Right kidney (tissue), 1 donor: ENCODE measurements around the gene STUM.
"Not testable (repeated sequence)": the region's sequence is repeated elsewhere in the genome, so short reads cannot be mapped to it uniquely, and the experiment has no call there.

ENCODE experiments used
- DNase-seq: peaks from one replicate; pipeline ENCODE4 v3.0.0-alpha.2; 2016

The STUM gene

DNA sequence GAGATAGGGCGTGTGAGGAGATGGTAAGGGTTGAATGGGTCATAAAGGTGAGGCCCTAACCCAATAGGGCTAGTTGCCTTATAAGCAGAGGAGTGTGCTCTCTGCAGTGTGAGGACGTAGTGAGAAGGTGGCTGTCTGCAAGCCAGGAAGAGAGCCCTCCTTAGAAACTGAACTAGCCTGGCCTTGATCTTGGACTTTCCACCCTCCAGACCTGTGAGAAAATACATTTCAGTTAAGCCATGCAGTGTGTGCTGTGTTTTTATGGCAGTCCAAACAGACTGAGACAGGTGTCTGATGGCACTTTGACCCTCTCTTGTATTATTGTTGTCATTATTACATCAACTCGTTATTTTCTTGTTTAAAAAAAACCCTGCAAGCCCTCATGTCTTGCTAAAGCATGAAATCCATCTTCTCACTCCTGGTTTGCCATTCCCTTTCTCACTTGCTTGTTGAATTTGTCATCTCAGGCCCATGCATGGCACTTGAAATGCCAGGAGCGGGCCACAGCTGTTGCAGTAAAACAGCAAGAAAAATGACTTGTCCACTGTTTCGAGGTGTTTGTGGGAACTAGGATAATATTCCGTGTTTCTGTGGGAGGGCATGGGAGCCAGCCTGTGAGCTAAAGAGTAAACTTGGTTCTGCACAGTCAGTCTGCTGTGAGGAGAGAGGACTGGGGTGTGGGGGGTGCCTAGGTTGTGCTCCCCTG lies 78.6 kb downstream of the STUM start:
- no peak for DNase-seq

DNA sequence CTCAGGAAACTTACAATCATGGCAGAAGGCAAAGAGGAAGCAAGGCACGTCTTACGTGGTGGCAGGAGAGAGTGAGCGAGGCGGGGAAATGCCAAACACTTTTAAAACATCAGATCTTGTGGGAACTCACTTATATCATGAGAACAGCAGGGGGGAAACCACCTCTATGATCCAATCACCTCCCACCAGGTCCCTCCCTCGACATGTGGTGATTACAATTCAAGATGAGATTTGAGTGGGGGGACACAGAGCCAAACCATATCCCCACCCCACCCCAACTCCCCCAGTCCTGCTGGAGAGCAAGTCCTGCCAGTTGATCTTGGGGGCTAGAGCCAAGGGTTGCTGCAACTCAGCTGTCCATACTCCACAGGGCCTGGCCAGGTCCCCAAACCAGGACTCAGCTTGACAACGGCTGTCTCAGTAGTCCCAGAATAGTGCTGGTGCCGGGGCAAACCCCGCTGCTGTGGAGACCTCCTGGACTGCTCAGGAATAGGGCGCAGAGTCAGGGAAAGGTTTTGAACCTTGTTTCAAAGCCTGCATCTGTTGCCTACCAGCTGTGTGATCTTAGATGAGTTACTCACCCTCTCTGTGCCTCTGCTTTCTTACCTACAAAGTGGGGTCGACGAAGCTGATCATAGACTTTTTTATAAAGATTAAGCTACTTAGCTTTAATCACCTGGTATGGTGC lies 79.5 kb downstream of the STUM start:
- DNase-seq: no peak

DNA sequence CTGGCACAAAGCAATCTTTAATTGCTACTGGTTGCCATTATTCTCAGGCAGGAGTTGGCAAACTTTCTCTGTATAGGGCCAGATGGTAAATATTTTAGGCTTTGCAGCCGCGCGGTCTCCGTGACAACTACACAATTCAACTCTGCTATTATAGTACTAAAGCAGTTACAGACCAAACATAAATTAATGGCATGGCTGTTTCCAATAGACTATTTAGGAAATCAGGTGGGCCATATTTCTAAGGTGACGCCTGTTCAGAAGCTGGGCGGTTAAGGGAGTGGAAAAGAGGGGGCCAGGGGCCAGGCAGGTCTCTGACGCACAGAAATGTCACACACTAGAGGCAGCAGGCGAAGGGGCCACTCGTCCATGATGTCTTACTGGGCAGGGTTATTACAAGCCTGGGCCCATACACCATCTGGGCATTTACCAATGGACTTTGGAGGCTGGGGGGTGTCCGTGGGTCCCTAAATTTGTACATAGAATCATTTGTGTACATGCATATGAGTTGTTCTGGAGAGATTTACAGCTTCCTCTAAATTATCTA lies 80.1 kb downstream of the STUM start:
- DNase-seq: no peak

DNA sequence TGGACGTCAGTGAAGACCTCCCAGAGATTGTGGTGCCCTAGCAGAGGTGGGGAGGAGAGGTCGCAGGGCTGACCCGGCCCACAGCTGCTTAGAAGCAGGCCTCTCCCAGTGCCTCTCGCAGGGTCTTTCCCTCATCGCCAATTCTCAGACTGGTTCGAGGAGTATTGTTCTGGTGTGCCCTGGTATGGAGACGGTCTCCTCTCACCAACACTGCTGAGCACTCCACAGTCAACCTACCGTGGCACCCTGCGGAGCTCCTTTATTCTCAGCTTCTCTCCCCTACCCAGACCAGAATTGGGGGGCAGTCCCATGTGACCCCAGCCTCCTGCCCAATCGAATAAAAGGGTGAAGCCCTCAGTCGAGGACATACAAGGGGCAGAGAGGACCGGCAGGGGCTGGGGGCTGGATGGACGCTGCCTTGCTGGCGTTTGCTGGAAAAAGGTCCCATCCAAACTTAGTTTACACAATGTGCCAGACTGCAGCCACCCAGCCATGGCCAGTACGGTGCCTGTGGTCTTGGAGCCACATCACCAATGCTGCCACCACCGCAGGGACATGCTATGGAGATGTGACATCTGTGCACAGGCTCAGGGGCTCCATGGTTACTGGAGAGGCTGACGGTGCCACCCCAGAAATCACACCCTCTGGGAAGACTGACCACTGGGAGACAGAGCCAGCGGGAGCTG lies 80.8 kb downstream of the STUM start:
- DNase-seq: no peak

DNA sequence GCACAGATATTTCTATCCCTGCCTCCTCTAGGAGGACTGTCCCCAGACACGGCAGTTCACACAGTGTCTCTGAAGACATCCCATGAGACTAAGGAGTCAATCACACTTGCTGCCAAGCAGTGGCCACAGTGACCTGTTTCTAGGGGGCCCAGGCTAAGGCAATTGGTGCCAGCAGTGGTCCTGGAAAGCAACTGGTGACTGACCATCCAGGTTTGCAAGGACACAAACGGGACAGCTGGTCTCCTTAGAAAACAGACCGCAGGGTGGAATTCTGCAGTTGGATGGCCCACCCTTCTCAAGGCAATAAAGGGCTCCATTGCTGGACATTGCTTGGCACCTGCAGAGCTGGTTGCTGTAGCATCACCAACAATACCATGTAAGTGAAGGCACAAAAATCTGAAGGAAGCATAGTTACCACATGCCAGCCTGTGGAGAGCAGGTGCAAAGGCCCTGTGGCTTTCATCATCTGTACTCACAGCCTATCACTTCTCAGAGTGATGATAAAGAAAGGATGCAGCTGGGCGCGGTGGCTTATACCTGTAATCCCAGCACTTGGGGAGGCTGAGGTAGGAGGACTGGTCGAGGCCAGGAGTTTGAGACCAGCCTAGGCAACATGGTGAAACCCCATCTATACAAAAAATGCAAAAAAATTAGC lies 81.5 kb downstream of the STUM start:
- no peak for DNase-seq

DNA sequence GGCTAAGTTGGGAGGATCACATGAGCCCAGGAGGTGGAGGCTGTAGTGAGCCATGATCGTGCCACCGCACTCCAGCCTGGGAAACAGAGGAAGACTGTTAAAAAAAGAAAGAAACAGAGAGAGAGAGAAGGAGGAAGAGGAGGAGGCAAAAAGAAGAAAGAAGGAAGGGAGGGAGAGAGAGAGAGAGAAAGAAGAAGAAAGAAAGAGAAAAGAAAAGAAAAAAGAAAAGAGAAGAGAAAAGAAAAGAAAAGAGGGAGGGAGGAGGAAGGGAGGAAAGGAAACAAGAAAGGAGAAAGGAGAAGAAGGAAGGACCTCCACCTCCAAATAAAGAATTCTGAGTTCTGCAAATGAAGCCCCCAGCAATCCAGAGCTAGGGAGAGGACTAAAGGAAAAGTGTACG lies 82.0 kb downstream of the STUM start:
- DNase-seq: no peak

DNA sequence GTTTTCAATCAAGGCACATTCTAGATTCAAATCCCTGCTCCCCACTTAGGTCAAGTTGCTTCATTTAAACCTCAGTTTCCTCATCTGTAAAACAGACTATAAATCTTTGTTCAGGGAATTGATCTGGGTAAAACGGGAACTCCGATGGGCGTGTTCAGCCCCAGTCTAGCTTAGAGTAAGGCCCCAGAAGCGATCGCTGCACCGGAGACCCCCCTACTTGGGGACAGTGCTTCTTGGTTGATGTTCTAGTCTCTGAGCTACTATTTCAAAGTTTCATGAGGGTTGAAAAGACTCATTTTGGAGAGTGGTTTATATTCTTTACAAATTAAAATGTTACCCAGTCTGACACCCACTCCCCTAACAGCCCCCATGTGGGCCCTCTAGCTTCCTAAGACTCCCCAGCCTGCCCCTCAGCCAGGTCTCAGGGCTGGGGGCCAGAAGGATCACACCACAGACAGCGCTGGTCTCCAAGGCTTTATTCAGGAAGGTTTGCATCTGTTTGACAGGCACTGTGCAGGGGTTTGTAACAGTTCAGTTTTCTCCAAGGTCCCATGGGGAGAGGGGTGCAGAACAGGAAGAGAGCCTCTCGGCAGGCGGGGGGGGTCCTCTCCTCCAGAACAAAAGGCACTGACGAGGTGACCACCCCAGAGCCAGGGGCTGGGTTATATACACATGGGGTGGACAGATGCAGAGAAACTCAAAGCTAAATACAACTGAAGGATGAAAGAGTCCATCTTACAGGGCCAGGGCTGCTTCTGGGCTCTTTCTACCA lies 82.9 kb downstream of the STUM start:
- no peak for DNase-seq

DNA sequence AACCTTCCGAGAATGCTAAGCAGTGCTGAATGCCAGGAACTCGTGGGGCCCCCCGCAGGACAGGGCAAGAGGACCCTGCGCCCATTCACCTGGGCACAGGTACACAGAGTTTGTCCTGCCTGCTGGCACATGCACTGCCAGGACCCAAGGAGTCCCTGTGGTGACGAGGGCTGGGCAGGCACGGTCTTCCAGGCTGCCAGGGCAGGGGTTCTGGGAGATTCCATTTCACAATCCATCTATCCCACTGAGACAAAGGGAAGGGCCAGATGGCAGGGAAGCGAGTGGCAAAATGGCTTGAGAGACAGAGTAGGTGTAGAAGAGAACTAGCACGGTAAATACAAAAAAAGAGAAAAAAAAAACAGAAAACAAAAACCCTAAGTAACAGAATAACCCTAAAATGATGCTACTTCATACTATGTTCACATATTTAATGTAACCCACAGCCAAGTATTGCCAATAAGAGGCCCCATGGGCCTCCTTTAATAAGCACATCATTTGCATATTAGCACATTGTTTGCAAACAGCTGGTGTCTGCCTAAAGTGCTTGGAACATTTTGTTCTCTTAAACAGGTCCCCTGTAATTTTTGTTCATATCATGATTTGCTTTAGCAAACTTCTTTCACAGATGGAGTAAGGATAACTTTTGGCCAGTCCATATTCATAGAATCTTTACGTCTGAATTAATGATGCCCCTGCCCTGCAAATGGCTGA lies 83.8 kb downstream of the STUM start:
- DNase-seq: no peak

DNA sequence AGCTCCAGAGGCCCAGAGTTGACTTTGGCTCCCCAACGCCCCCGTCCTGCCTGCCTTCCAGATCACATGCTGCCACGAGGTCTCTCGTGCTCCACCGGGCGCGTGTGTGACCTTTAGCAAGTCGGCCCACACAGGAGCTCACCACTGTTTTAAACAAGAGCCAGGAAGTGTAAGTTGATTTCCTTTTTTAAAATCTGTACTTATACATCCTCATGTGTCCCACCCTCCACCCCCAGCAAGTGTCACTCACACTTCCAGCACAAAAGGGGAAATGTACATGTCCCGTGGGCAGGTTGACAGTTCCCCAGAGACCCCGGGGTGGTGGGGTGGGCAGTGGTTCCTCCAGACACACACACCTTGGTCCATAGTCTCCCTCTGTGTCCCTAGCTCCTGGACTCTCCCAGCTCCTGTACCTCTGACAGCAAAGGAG lies 84.4 kb downstream of the STUM start:
- no peak for DNase-seq

DNA sequence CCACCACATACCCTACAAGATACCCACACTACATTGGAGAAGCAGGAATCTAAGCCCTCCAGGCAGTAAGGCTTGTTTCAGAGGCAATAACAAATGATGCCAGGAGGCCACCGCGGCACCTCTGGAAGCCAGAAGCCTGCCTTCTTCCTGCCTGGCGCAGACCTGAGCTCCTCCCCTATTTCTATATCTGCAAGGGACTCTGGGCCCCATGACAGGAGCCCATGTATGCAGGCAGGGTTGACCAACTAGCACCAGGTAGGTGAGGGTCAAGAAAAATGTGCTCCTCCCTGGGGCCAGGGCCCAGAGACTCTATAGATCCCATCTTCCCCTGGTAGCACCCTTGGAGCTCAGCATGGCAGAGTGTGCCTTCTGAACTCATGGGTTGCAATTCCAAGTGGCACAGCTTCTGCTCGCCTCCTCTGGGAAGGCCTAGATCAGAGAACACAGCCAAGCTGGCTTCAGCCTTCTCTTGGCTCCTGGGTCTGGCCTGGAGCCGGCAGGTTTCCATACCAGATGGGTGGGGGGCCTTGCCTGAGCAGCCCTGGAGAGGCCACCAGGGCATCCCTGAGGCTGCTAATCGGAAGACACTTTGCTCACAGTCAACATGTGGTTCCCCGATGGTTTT lies 85.1 kb downstream of the STUM start:
- DNase-seq: no peak

DNA sequence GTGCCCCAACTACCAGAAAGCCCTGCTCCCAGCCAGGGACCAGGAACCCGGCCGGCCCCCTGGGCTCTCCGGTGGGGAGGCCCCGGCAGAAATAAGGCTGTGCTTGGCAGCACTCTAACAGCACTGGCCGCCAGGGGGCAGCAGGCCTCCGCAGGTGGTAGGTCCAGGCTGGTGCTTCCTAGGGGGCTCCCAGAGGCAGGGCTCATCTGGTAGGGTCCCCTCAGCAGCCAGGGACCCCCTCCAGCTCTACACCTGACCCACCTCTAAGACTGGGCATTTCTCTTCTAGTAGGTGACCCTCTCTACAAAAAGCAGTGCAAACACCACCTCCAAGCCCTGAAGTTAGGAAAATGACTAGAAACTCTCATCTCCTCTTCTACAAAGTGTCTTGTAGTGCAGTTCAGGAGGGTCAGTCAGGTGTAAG lies 85.6 kb downstream of the STUM start:
- peak; percentile 66 for DNase-seq

DNA sequence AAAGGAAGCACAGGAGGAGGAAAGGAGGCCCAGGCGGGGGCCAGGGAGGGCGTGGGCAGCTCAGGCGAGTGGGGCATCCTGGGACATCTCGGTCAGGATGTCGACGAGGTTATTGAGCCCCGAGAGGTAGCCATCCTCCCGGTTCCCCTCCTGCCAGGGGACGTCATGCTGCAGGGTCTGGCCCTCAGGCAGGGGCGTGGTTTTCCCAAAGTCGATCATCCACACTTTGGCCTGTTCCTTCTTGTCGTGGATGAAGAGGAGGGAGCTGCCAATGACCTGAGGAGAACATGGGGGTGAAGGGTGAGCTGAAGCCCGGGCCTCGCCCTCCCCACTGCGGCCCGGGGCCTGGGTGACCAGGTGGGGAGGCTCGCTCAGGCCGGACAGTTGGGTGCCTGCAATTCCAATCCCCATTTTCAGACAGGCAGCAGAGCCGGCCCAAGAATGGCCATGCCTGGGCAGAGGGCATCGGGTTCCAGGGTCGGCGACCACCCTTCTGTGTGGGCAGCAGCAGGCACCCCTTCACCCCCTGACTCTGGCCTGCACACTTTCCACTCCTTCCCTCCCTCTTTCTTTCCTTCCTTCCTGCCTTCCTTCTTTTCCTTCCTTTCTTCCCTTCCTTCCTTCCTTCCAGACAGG lies 86.2 kb downstream of the STUM start:
- no peak for DNase-seq

DNA sequence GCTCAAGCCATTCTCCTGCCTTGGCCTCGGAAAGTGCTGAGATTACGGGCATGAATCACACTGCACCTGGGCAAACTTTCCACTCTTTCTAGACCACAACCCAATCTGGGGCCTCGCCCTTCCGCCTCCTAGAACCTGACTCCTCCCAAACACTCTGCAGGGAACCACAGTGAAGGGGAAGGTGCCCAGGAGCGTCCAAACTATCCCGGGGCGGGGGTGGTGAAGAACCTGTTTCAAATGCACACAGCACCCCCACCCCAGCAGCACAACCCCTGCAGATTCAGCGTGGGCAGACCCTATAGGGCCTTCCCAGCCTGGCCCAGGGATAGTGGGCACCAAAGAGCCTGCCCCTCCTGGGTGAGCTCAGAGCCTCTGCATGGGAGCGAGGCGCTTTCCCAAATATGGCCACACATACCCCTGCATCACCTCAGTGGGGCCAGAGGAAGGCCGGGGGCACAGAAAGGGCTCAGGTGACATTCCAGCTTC lies 86.9 kb downstream of the STUM start:
- no peak for DNase-seq

DNA sequence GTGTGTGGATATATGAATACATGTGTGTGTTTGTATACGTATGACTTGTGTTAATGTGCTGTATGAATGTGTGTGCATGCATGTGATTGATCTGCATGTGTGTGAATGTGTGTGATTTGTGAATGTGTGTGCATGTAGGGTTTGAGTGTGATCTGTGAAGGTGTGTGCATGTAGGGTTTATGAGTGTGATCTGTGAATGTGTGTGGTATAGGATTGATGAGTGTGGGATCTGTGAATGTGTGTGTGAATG lies 88.2 kb downstream of the STUM start:
- no peak for DNase-seq

DNA sequence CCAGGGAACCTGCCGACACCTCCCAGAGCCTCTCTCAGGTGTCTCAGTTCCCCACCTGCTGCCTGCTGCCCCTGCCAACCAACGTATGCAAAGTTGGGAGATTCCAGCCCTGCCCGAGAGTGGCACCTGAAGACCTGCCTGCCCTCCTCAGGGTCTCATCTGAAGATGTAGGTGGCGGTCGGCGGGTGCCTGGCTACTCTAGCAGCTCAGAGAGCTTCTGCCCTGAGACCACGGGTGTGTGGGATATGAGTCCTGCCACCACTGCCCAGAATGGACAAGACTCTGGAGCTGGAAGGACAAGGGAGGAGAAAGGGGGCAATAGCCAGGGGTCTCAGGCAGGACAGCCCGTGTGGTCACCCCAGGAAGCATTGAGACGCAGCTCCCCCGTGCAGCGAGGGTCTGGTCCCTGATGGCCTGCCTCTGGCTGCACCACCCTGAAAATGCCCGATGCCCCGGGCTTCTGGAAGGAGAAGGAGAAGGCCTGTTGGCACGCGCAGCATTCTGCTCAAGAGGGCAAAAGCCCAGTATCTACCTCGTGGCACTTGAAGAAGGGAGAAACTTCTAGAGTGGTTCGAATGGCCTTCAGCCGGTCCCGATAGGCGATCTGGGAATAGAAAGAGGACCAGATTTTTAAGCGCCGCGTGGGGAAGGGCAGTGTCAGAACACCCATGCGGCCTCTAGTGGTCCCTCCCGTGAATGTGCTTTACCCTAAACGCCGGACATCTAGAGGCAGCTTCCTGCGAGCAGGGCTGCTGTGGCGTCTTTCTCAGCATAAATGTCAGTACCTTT lies 88.8 kb downstream of the STUM start:
- no peak for DNase-seq

DNA sequence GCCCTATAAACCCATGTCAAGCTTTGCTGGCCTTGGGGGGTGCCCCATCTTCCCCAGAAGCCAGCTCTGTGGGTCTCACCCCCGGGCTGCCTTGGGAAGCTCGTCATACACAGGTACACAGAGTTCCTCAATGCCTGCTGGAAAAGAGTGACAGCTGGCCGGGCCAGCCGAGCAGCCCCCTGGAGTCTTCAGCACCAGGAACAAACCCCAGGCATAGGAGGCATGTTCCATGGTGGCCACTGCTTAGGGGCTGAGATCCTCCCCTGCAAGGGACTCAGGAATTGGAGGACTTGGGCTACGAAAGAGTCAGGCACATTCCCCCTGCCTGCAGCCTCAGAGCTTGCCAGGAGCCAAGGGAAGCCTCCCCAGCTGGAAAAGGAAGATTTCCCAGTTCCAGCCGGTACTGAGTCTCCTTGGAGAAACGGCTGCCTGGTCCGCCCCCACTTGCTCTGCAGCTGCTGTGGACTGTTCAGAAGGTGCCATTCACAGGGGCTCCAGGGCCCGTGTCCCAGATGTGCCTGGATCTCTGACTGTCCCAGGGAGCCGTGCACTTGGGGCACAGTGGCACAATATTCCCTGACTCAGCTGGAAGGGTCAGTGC lies 89.5 kb downstream of the STUM start:
- DNase-seq: no peak

DNA sequence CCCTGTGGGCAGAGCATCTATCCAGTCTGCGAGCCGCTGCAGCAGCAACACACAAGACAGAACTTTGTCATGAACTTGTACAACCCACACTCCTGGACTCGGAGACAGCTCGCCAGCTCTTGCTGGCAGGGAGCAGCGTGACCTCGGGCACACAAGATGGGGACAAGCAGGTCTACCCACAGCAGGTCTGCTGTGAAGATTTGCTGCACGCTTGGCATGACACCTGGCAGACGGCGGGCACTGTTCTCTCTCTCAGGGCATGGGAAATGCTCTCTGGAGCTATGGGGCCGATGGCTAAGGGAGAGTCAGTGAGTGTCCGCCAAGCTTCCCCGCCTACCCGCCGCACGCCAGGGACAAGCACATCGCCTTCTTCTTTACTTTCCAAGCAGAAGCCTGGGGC lies 90.0 kb downstream of the STUM start:
- DNase-seq: no peak

DNA sequence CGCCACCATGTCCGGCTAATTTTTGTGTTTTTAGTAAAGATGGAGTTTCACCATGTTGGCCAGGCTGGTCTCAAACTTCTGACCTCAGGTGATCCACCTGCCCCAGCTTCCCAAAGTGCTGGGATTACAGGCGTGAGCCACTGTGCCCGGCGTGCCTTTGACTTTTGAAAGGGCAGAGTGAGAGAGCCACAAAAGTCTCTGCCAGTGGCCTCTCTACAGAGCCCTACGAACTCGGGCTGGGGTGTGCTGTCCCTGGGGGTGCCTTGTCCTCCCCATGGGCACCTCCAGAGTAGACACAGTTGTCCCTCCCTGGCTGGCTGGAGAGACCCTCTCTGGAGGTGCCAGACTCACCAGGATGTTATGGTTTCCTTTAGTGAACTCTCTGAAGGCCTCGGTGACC lies 90.6 kb downstream of the STUM start:
- DNase-seq: not testable (repeated sequence)

DNA sequence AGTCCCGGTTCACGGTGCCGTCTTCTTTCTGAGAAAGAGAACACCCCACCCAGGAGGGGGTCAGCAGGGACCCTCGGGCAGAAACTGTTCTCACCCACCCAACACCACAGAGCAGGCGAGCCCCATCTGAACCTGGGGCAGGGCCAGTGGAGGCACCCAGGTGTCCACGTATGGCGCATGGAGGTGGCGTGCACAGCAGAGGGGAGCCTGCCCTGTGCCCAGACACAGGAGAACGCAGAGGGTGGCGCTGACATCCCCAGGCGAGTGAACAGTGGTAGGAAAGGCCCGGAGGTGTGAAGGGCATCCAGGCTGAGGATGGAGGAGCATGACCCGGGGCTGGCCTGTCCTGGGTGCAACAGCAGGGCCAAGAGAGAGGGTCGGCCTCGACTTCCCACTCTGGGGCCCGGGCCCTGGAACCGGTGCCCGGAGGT lies 91.1 kb downstream of the STUM start:
- DNase-seq: no peak
